K562 (cell line): ENCODE data around the gene IGIP. TPM values are rescaled to one million over a fixed set of nuclear protein-coding genes. Genes with fewer than 3 reads are reported as not detected.

Source experiments
- ATAC-seq: fragments of 200-7000 bp; cut with Tn5 transposase; 3 replicates; pipeline ENCODE4 v1.9.1; 2020; ENCODE audit warnings: moderate library complexity
- BruUV-seq: library from RNA; stranded (reverse); fragments of 400-500 nt; replicated peaks from 2 replicates; lab custom pipeline; 2021; lab: Mats Ljungman, UMichigan
- CTCF ChIA-PET: fragments of 300-600 bp; formaldehyde crosslinking; extraction: SDS; loops from one replicate; lab custom pipeline; 2021; ENCODE audit warnings: low intra/inter-chr PET ratio; lab: Yijun Ruan, JAX
- POLR2A ChIA-PET: fragments of 300-600, 350-650 bp; sonication (Branson Sonifier 250); formaldehyde crosslinking; extraction: SDS; loops from one replicate; lab custom pipeline; 2021; ENCODE audit warnings: antibody characterized with exemption, inconsistent platforms; lab: Yijun Ruan, JAX
- DNase-seq, 4 experiments: peaks; one replicate each; pipeline versions ENCODE4 v3.0.0 to v3.0.0-alpha.2; 2011 to 2018; ENCODE audit warnings: low spot score in 3 of 4, mixed read lengths in 3 of 4; ENCODE audit errors: extremely low read depth in 1 of 4
- FAIRE-seq: peaks from 2 replicates; lab custom pipeline; 2011; peaks lifted over from hg19 to GRCh38; lab: Jason Lieb, UNC
- H2AFZ ChIP-seq: 2 replicates; pipeline ENCODE4 v1.6.0; 2011; ENCODE audit warnings: low read depth, low read length, control low read depth, inconsistent platforms
- H3K27ac ChIP-seq: fragments of 200-600 bp; 3 replicates; pipeline ENCODE4 v1.8.0; 2011; ENCODE audit warnings: low read depth, mild to moderate bottlenecking, control low read depth, inconsistent platforms, low read length, moderate library complexity, mixed read lengths; ENCODE audit errors: extremely low read depth
- H3K27me3 ChIP-seq, 2 experiments: fragments of 300-600 bp in 1 of 2; 2 replicates in 1 of 2; 3 replicates in 1 of 2; pipeline versions ENCODE4 v1.6.0 to v1.8.0; 2011; ENCODE audit warnings: inconsistent platforms in 2 of 2, low read length in 2 of 2, mild to moderate bottlenecking in 1 of 2, mixed read lengths in 1 of 2, moderate library complexity in 1 of 2; ENCODE audit not compliant: control insufficient read depth in 2 of 2, insufficient read depth in 2 of 2
- H3K36me3 ChIP-seq: fragments of 300-600 bp; 3 replicates; pipeline ENCODE4 v1.8.0; 2011; ENCODE audit warnings: mild to moderate bottlenecking, low read length, inconsistent platforms; ENCODE audit not compliant: control insufficient read depth, insufficient read depth
- H3K4me1 ChIP-seq, 2 experiments: fragments of 200-600 bp in 1 of 2; replicated peaks in 1 of 2; 2 replicates in 1 of 2; 3 replicates in 1 of 2; pipeline versions ENCODE4 v1.5.1 to v1.8.0; 2011; ENCODE audit warnings: inconsistent platforms in 2 of 2, low read length in 2 of 2, mild to moderate bottlenecking in 1 of 2, mixed read lengths in 1 of 2, moderate library complexity in 1 of 2; ENCODE audit not compliant: control insufficient read depth in 2 of 2, insufficient read depth in 2 of 2
- H3K4me2 ChIP-seq: 2 replicates; pipeline ENCODE4 v1.6.1; 2011; ENCODE audit warnings: low read length, control low read depth, inconsistent platforms, mixed read lengths; ENCODE audit not compliant: insufficient read depth
- H3K4me3 ChIP-seq: fragments of 200-600 bp; sonication (generic), shearing (Covaris generic); 2 replicates; pipeline ENCODE4 v1.5.1; 2016; ENCODE audit warnings: control low read depth, inconsistent platforms
- H3K79me2 ChIP-seq: fragments of 200-600 bp; 3 replicates; pipeline ENCODE4 v1.8.0; 2011; ENCODE audit warnings: low read length, inconsistent platforms; ENCODE audit not compliant: control insufficient read depth, insufficient read depth
- H3K9ac ChIP-seq, 2 experiments: 2 replicates each; pipeline versions ENCODE4 v1.6.0 to v1.6.1; 2011; ENCODE audit warnings: low read depth in 2 of 2, low read length in 2 of 2, control low read depth in 1 of 2, inconsistent platforms in 1 of 2, mild to moderate bottlenecking in 1 of 2, mixed read lengths in 1 of 2; ENCODE audit not compliant: insufficient read depth in 1 of 2
- H3K9me1 ChIP-seq: one replicate; pipeline ENCODE4 v1.6.0; 2011; ENCODE audit warnings: inconsistent platforms, mild to moderate bottlenecking, low read length, moderate library complexity; ENCODE audit not compliant: control insufficient read depth, insufficient read depth
- H3K9me3 ChIP-seq: replicated peaks from 2 replicates; pipeline ENCODE4 v1.5.1; 2011; ENCODE audit warnings: low read depth, low read length, inconsistent platforms; ENCODE audit not compliant: control insufficient read depth, insufficient read depth
- H4K20me1 ChIP-seq: replicated peaks from 2 replicates; pipeline ENCODE4 v1.6.1; 2011; ENCODE audit warnings: low read length, inconsistent platforms, mixed read lengths; ENCODE audit not compliant: control insufficient read depth, insufficient read depth
- ARNT ChIP-seq, 2 experiments: fragments of 450-650 bp; IDR thresholded peaks; 2 replicates each; pipeline ENCODE4 v1.6.1; 2016; ENCODE audit warnings: mild to moderate bottlenecking in 1 of 2
- DIDO1 ChIP-seq: fragments of 450-650 bp; IDR thresholded peaks from 2 replicates; pipeline ENCODE4 v1.6.1; 2016; ENCODE audit warnings: low read depth, missing biosample characterization, missing genetic modification characterization
- FOS ChIP-seq: IDR thresholded peaks from 3 replicates; pipeline ENCODE4 v1.6.1; 2011; ENCODE audit not compliant: insufficient read length; ENCODE audit errors: extremely low read depth
- HNRNPH1 ChIP-seq: fragments of 200-400 bp; formaldehyde crosslinking; optimal IDR thresholded peaks from 2 replicates; pipeline ENCODE3; 2017; ENCODE audit warnings: low read depth, mild to moderate bottlenecking, low read length, moderate library complexity
- KAT7 ChIP-seq: sonication (generic); formaldehyde crosslinking; IDR thresholded peaks from 2 replicates; pipeline ENCODE4 v1.8.0; 2022; ENCODE audit warnings: missing genetic modification reagents, mild to moderate bottlenecking, borderline replicate concordance
- MCM7 ChIP-seq, 2 experiments: fragments of 450-650 bp; IDR thresholded peaks; 2 replicates each; pipeline ENCODE4 v1.6.1; 2016 to 2018
- TEAD2 ChIP-seq: fragments of 450-650 bp; IDR thresholded peaks from 2 replicates; pipeline ENCODE4 v1.6.1; 2016; ENCODE audit warnings: missing genetic modification characterization, control low read depth, missing compliant biosample characterization
- ZBTB11 ChIP-seq, 3 experiments: fragments of 200-800 bp in 1 of 3; fragments of 250-450 bp in 1 of 3; fragments of 450-650 bp in 1 of 3; sonication (Bioruptor Pico) in 1 of 3; sonication (Bioruptor generic) in 1 of 3; formaldehyde crosslinking in 1 of 3; IDR thresholded peaks; 2 replicates each; pipeline versions ENCODE4 v1.6.1 to v1.8.0; 2016 to 2022; ENCODE audit warnings: mild to moderate bottlenecking in 2 of 3, missing genetic modification characterization in 2 of 3, missing compliant biosample characterization in 1 of 3, moderate library complexity in 1 of 3
- ZNF584 ChIP-seq: fragments of 200-800 bp; sonication (Bioruptor generic); IDR thresholded peaks from 2 replicates; pipeline ENCODE4 v1.6.1; 2016; ENCODE audit warnings: low read depth, mild to moderate bottlenecking, missing genetic modification characterization, missing compliant biosample characterization
- WGBS: fragments of 100-300 bp; shearing (Covaris generic); methylation state at CpG from one replicate; pipeline ENCODE4 v1.1.6; 2016; ENCODE audit warnings: low coverage, mixed read lengths; ENCODE audit not compliant: insufficient coverage; ENCODE audit errors: missing lambda C conversion rate; 5-methylcytosine and 5-hydroxymethylcytosine counted together
- in situ Hi-C: fragments of 300-500 bp; cut with MboI; formaldehyde crosslinking; loops from 4 replicates; pipeline ENCODE4 v1.15.0; 2018; ENCODE audit warnings: inconsistent platforms, mixed read lengths
- intact Hi-C: fragments of 100-400 bp; cut with micrococcal nuclease; formaldehyde crosslinking; loops from 2 replicates; pipeline ENCODE4 v1.14.2; 2022
- polyA plus RNA-seq, 8 experiments: library from polyadenylated mRNA; depleted of rRNA in 4 of 8; stranded (reverse) in 5 of 8; unstranded in 3 of 8; fragments of >200 nt; fragmentation: Nextera tagmentation in 2 of 8; fragmentation: Illumina TruSeq in 1 of 8; extraction: Ambion mirVana in 2 of 8; extraction: Trizol in 1 of 8; gene quantifications; 2 replicates each; pipeline versions ENCODE4 v1.2.1 to v1.2.3, GENCODE V29; 2011 to 2014; ENCODE audit warnings: inconsistent platforms in 1 of 8, missing spikeins in 1 of 8
- total RNA-seq, 7 experiments: library from RNA; depleted of rRNA in 6 of 7; stranded (reverse); fragments of >200 nt in 6 of 7; fragmentation: Illumina TruSeq in 2 of 7; extraction: Trizol in 2 of 7; gene quantifications; 2 replicates each; pipeline versions ENCODE4 v1.2.1 to v1.2.3, GENCODE V29; 2011 to 2021; ENCODE audit warnings: low replicate concordance in 1 of 7
- TF ChIP-seq, protein P1 (sequence below): fragments of 450-650 bp; IDR thresholded peaks from 2 replicates; pipeline ENCODE4 v1.6.1; 2017; ENCODE audit warnings: antibody characterized with exemption, mild to moderate bottlenecking

The IGIP gene
- total and polyA plus RNA-seq, 9 of the 15 experiments (the other 6 are each of a cell fraction or from before 2014, with no cell fraction given), result 0.52 to 1.6 (median 1.2) TPM

GRCh38 chr5:140150201-140150600, 24.5 kb downstream of the IGIP start:
- ATAC-seq (no peak), FAIRE-seq (no peak), DNase-seq (no peak)
- H3K4me3 ChIP-seq, result no peak overlapping the region
- no peak for TF ChIP-seq MCM7 (IDR thresholded peaks at IDR 0.05)
- TF ChIP-seq HNRNPH1, result no peak
- TF ChIP-seq KAT7, result no peak
- TF ChIP-seq, protein P1, sequence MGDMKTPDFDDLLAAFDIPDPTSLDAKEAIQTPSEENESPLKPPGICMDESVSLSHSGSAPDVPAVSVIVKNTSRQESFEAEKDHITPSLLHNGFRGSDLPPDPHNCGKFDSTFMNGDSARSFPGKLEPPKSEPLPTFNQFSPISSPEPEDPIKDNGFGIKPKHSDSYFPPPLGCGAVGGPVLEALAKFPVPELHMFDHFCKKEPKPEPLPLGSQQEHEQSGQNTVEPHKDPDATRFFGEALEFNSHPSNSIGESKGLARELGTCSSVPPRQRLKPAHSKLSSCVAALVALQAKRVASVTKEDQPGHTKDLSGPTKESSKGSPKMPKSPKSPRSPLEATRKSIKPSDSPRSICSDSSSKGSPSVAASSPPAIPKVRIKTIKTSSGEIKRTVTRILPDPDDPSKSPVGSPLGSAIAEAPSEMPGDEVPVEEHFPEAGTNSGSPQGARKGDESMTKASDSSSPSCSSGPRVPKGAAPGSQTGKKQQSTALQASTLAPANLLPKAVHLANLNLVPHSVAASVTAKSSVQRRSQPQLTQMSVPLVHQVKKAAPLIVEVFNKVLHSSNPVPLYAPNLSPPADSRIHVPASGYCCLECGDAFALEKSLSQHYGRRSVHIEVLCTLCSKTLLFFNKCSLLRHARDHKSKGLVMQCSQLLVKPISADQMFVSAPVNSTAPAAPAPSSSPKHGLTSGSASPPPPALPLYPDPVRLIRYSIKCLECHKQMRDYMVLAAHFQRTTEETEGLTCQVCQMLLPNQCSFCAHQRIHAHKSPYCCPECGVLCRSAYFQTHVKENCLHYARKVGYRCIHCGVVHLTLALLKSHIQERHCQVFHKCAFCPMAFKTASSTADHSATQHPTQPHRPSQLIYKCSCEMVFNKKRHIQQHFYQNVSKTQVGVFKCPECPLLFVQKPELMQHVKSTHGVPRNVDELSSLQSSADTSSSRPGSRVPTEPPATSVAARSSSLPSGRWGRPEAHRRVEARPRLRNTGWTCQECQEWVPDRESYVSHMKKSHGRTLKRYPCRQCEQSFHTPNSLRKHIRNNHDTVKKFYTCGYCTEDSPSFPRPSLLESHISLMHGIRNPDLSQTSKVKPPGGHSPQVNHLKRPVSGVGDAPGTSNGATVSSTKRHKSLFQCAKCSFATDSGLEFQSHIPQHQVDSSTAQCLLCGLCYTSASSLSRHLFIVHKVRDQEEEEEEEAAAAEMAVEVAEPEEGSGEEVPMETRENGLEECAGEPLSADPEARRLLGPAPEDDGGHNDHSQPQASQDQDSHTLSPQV, result no peak
- TF ChIP-seq ARNT (IDR thresholded peaks at IDR 0.05), result no peak
- TF ChIP-seq DIDO1 (tag), result no peak
- no peak for TF ChIP-seq ZBTB11 (CRISPR knock-in tag; IDR thresholded peaks at IDR 0.05)
- no peak for TF ChIP-seq ZNF584
- no peak for TF ChIP-seq TEAD2
- no peak for TF ChIP-seq FOS
- peak overlapping the region in 1 of 2 experiments; percentile 45; a peak in 1 of 4 replicates for H3K9ac ChIP-seq
- peaks cover 14% of the 10 kb centered on the region for H4K20me1 ChIP-seq
- H3K36me3 ChIP-seq, result no peaks in the 10 kb centered on the region
- 13% methylated on average over 2 of the region's 2 CpGs for WGBS
- H3K9me1 ChIP-seq, result no peaks in the 10 kb centered on the region
- intact Hi-C loops (no loop called here), in situ Hi-C loops (no loop called here)
- no peak overlapping the region for H2AFZ ChIP-seq
- H3K27me3 ChIP-seq, result peaks cover 0 to 20% of the 10 kb centered on the region in 2 experiments; a peak in 2 of 5 replicates
- peaks cover 2 to 20% of the 10 kb centered on the region in 2 experiments; a peak in 3 of 5 replicates for H3K4me1 ChIP-seq
- POLR2A ChIA-PET, result no interaction called here
- no peaks in the 10 kb centered on the region for H3K79me2 ChIP-seq
- BruUV-seq, result no TSS peak
- no peaks in the 10 kb centered on the region for H3K9me3 ChIP-seq
- H3K4me2 ChIP-seq, result no peak overlapping the region
- CTCF ChIA-PET, result interaction anchor here (2.3 kb wide), 1 partner anchor 77 kb away, joined by 10 read pairs; no protein-coding TSS in a partner anchor
- H3K27ac ChIP-seq, result no peak overlapping the region
